Measurements from ENCODE around the gene RAI1. TPM values are rescaled to one million over a fixed set of nuclear protein-coding genes. Genes with fewer than 3 reads are reported as not detected.
"Not testable (repeated sequence)": the region's sequence is repeated elsewhere in the genome, so short reads cannot be mapped to it uniquely, and the experiment has no call there.

Gene RAI1
- polyA plus RNA-seq (ENCODE audit: insufficient read length), result 20.1 TPM

GRCh38 chr17:17681187-17681743 lies at the start of gene RAI1:
RAI1 (plus strand) TSS chr17:17681458; CDS start chr17:17792949, 111,491 bp downstream.
- peak; percentile 90 for DNase-seq

DNA sequence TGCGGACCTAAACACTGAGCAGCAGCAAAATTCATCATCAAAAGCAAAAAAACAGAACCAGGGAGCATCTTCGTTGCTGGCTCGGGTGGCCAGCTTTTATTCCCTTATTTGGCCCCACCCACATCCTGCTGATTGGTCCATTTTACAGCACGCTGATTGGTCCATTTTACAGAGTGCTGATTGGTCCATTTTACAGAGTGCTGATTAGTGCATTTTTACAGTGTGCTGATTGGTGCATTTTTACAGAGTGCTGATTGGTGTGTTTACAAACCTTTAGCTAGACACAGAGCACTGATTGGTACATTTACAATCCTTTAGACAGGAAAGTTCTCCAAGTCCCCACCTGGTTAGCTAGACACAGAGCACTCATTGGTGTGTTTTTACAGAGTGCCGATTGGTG lies 48.6 kb upstream of the RAI1 start:
- not testable (repeated sequence) for DNase-seq

- no peak for DNase-seq
Observed at GRCh38 chr17:17633310-17633709, 47.9 kb upstream of the RAI1 start.

- no peak for DNase-seq
Observed at GRCh38 chr17:17635126-17635525, 46.1 kb upstream of the RAI1 start.

- not testable (repeated sequence) for DNase-seq
Observed at GRCh38 chr17:17635537-17636271, 45.6 kb upstream of the RAI1 start.

DNA sequence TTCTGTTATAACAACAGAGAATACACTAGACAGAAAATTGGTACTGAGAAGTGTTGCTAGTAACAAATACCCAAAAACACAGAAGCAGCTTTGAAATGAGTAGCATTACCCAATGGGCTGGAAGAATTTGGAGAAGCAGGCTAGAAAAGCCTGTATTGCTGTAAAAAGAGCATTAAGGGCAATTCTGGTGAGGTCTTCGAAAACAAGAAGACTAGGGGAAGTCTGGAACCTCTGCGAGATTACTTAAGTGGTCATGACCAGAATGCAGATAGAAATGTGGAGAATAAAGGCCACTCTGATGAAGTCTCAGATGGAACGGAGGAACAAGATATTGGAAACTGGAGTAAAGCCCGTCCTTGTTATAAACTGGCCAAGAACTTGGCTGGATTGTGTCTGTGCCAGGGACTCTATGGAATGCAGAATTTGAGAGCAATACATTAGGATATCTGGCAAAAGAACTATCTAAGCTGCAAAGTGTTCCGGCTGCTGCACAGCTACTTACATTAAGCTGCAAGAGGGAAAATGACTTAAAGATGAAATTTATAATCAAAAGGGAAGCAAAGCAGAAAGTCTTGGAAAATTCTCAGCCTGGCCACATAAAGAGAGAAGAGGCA lies 44.9 kb upstream of the RAI1 start:
- DNase-seq, result peak; percentile 64

GRCh38 chr17:17638467-17638866 lies 42.8 kb upstream of the RAI1 start:
- no peak for DNase-seq

GRCh38 chr17:17639661-17640270 lies 41.5 kb upstream of the RAI1 start:
- not testable (repeated sequence) for DNase-seq

- peak; percentile 68 for DNase-seq
Observed at GRCh38 chr17:17641621-17642409, 39.4 kb upstream of the RAI1 start.

- DNase-seq, result not testable (repeated sequence)
Observed at GRCh38 chr17:17645148-17645547, 36.1 kb upstream of the RAI1 start.

GRCh38 chr17:17645961-17646360 lies 35.3 kb upstream of the RAI1 start:
- DNase-seq, result no peak

DNA sequence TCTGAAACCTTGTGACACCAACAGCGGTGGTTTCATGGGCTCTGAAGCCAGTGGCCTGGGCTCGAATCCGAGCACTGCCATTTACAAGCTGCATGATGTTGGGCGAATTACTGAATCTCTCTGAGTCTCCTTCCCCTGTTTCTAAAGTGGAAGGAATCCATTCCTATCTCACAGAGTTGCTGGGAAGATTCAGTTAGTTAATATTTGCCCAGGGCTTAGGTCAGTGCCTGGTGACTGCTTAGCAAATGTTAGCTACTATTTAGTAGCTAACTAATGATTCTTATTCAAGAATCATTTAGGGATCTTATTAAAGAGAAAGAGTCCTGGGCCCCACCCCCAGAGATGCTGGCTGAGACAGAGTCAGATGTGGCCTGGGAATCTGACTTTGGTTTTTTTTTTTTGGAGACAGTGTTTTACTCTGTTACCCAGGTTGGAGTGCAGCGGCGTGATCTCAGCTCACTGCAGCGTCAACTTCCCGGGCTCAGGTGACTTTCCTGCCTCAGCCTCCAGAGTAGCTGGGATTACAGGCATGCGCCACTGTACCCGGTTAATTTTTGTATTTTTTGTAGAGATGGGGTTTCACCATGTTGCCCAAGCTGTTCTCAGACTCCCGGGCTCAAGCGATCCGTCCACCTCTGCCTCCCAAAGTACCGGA lies 33.6 kb upstream of the RAI1 start:
- DNase-seq, result no peak

GRCh38 chr17:17648762-17649161 lies 32.5 kb upstream of the RAI1 start:
- DNase-seq, result no peak

DNA sequence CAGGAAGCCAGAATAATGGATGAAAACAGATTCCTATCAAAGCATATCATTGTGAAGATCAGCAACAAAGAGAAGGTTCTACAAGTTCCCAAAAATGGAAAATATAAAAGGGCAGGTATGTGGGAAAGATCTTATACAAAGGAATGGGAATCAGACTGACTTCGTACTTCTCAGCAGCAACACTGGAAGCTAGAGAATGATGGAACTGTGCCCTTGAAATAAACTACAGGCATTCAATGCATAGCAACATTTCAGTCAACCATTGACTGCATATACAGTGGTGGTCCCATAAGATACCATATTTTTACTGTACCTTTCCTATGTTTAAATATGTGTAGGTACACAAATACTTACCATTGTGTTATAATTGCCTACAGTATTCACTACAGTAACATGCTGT lies 30.3 kb upstream of the RAI1 start:
- DNase-seq, result no peak

- no peak for DNase-seq
Observed at GRCh38 chr17:17653343-17653742, 27.9 kb upstream of the RAI1 start.

- DNase-seq, result no peak
Observed at GRCh38 chr17:17659340-17659739, 21.9 kb upstream of the RAI1 start.

DNA sequence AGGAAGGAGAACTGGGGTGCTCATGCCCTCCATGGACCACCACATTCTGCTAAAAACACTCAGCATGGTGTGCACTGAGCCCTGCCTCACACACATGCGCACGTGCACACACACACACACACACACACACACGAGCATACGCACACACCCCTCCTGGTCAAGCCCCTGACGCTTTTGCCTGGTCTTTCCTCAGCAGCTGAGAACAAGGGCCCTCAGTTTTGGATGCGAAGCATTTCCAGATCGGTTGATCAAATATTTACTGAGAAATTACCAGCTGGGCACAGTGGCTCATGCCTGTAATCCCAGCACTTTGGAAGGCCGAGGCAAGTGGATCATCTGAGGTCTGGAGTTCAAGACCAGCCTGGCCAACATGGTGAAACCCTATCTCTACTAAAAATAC lies 20.1 kb upstream of the RAI1 start:
- DNase-seq, result no peak

- no peak for DNase-seq
Observed at GRCh38 chr17:17661834-17662385, 19.3 kb upstream of the RAI1 start.

GRCh38 chr17:17663160-17664063 lies 17.8 kb upstream of the RAI1 start:
- DNase-seq, result peak; percentile 45

- no peak for DNase-seq
Observed at GRCh38 chr17:17664064-17664452, 17.2 kb upstream of the RAI1 start.

- DNase-seq, result no peak
Observed at GRCh38 chr17:17665255-17665654, 16.0 kb upstream of the RAI1 start.
